HG03097 (cell line): Measurements from ENCODE around the gene TLE1.
"Not testable (repeated sequence)": the region's sequence is repeated elsewhere in the genome, so short reads cannot be mapped to it uniquely, and the experiment has no call there.

Source experiments
- ATAC-seq: cut with Tn5 transposase; IDR thresholded peaks from one replicate; pipeline ENCODE4 v1.9.1; 2021; ENCODE audit not compliant: unreplicated experiment, low FRiP score

TLE1 gene

DNA sequence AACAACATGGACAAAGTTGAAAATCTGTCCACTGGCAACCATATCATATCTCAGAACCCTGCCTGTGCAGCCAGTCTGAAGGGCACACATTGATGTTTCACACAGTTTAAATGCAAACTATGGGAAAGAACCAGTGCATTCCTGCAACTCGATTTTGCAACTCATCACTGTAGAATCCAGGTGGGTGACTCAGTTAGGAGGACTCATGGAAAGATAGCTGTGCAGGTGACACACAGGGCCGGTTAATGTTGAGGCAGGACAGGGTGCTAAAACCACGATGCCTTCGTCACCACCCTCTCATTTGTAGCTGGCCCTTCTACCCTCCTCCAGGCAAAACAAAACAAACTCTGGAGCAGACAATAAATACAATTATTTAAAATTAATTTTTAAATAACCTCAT is 62.8 kb downstream of the TLE1 start:
- ATAC-seq, result no peak

DNA sequence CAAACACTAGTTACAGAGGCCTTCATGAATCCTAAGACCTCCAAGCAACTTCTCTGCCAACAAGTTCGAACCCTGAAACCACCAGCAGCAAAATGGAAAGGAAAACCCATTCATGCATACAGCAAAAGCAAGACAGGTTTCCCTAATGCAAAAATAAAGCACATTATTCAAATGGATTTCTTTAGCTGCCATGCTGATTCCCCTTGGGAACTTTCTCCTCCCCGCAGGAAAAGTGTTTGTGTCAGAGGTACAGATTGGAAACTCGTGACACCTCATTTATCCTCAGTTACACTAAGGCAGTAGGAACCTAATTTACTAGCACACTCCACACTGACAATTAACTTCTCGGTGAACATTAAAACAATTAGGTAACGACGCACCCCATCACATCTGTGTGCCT is 63.4 kb downstream of the TLE1 start:
- no peak for ATAC-seq

DNA sequence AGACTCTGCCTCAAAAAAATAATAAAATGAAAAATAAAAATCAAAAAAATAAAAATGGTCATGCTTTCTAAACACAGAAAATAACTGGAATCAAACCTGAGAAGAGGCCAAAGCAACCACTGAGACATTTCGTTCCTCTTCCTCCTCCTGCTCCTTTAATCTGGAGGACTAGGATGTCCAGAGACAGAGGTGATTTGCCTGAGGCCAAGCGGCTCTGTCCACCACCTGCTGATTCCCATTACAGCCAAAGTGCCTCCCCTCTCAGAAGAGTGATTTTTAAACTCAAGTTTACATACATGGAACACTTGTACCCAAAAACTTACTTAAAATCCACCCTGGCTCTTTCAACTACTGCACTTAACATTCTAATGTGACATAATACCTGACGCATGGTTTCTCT is 65.6 kb downstream of the TLE1 start:
- no peak for ATAC-seq

DNA sequence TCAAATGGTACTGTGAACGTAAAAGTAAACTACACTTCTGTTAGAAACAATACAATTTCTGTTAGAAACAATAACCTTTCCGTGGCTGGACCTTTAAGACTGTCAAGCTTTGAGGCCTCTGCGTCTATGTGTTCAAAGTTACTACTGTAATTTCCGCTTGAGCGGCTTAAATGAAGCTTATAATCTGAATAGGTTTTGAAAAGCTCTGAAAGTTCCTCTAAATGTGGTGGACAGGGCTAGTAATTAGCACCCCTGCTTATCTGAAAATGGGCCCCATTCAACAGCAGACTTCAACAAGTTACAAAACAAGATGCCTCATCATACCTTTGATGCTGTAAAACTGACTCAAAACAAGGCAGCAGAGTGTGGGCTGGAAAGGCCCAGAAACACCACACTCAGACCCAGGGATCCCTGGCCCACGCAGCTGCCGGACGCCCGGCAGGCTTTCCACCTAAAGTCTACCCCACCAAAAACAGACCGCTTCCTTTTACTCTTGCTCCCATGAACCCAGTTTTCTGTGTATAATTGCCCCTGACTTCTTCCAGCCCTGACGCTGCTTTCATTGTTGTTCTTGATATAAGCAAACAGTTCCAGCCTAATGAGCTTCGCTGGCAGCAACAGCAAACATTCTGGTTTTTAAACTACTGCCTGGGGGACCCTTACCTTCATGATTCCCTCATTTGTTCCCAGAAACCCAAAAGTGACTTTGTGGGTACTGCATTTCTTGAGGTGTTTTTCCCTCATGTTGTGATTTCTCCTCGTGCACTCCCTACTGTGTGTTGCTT is 66.7 kb downstream of the TLE1 start:
- no peak for ATAC-seq

DNA sequence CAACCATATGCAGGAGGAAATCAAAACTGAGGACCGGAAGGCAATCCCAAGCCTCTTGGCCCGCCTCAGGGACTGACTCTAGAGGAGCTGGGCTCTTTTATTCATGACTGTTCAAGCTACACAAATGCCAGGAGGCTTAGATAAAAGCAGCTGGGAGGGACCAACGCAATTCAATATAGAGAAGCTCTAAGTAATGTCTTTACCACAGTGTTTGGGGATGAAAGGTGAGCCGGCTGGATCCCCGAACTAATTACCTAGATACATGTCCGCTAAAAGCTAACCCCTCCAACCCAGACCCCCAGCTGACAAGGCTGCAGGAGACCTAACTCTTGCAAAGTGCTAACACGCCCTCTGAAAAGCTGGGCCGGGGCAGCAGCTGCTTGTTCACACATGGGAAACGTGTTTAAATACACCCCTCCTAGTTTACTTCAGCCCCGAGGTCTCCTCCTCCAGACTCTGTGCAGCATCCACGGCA is 67.5 kb downstream of the TLE1 start:
- no peak for ATAC-seq

DNA sequence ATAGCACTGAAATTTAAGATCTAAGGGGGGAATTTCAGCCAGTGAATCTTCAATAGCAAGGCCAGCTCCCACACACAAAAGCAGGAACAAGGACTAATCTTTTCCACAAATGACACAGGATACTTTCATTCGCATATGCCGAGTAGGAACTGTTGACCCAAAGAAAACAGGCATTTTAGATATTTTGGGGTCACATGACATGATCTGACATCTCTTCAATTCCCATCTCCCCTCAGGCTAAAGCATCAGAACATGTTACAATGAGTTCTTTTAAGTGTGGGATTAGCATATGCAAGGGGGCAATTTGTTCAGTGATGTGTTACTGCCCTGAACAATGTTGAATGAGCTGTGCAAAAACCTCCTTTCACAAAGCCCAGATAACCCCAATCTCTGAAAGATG is 68.2 kb downstream of the TLE1 start:
- no peak for ATAC-seq

DNA sequence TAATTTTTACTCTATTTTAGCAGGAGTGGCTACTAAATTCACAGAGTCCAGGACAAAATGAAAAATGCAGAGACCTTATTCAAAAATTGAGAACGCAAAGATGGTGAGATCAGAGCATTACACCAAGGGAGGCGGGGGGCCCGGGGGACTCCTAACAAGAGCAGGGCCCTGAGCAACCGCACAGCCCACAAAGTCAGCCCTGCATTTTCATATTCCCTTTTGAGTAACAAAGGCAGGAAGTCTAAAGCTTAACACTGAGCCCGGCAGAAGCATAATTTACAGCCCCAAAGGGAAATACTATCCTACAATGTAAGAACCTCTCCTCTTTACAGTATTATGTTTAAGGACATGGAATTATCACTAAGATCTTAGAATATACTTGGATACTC is 69.4 kb downstream of the TLE1 start:
- ATAC-seq, result no peak

DNA sequence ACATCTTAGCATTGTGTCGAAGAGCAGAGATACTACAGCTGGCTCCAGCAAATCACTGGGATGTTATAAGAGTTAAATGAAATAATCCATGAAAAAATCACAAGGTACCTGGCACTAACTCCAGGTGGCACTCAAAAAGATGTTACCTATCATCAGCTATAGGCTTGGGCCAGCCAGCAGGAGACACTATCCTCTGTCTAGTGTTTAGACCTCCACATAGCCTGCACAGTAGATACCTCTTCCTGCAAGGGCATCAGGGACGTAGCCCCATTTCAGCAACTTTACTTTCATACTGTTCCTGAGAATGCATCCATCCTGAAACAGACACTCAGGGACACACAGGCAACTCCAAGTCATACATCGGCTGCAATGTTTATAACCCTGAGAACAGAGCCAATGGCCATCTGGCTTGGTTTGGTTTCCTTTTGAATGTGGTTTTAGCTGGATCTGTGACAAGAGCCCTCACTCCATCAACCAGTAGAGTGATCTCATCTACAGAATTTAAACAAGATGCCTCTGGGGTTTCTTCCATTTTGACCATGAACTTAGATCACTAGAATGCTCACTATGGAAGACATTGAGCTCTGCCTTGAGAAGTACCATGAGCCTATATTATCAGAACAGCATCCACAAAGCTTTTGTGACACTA is 69.9 kb downstream of the TLE1 start:
- no peak for ATAC-seq

DNA sequence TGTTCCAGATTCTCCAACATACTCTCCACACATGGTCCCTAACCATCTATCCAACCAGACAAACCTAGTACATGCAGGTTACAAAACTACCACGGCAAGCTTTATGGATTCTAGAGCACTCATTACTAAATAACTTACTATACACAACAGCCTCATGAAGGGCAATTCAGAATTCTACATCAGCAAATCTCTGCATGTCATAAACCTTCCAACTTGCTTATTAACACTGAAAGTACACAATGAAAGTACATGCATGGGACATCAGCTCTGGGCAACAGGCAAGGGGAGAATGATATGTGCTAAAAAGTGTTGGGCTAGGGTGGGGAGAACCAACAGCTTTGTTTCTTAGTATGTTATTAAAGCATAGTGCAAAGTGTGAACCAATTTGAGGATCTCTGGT is 70.4 kb downstream of the TLE1 start:
- no peak for ATAC-seq

DNA sequence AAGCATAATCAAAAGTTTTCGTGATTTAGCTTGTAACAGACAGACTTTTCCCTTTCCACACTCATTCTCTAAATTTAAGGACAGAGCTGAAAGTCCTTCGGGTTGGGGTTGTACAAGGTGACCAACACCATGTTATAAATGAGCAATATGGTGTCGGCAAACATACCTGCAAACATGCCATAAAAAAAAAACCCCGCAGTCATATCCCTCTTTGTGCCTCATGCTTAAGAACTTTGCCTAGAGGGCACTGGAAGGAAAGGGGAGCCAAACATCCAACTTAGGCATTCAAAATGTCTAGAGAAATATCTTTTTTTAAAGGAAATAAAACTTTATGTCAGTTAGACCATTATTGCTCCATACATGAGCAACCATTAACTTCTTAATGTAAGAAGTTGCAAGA is 73.2 kb downstream of the TLE1 start:
- no peak for ATAC-seq

DNA sequence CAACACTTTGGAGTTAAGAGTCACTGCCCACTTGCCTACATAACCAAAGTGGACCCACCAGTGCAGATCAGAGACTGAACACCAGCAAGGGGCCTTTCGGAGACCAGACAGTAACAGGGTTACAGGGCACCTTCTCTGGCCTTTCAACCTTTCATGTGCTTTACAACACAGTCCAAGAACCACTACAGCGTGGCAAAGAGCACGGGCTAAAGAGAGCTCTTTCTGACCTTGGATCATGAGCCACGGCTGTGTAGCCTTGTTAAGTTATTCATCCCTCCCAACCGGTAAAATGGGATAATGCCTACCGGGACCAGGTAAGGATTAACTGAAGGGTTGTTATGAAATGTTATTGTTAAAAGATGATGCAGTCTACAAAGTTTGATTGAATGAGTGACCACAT is 75.0 kb downstream of the TLE1 start:
- no peak for ATAC-seq

DNA sequence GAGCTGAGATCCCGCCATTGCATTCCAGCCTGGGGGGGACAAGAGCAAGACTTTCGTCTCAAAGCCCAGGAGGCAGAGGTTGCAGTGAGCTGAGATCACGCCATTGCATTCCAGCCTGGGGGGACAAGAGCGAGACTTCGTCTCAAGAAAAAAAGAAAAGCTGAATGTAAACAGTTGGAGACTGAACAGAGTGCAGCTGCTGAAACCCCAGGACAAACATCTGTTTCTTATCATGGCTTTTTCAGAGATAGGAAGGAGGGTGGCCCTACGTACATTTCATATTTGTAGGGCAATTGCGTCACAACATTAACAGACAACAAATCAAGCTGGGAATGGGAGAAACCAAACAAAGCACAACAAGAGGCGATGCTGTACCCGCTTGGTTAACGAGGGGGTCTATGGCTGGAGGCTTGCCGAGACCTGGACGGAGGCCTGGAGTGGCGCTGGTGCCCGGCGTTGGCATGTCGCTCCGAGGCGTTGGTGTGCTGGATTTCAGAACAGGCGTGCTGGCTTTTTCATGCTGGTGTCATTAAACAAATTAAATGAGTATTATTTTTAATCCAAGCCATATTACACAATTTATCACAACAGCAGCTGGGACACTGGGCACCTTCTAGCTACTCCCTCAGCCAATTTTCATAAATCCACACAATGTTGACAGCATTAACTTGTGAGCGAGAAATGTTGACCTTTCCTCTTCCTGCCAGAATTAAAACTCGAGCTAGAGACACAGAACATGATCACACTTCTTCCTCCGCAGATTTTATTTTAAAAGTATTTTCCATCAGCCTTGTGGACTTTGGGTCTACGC is 76.1 kb downstream of the TLE1 start:
- ATAC-seq, result no peak

DNA sequence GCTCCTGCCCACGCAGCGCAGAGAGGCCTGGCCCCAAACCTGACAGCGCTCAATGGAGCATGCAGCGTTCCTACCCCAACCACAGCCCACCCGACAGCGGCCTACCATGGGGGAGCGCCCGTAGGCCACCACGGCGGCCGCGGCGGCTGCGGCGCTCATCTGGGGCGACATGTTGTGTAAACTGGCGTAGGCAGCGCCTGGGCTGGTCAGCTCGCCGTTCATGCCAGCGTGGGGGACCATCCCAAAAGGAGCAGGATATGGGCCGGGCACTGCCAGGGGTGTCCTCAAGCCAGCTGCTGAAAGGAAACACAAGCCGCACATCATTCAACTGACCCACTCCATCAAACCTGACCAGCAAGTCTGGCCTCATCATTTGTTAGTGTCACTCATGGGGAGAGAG is 77.7 kb downstream of the TLE1 start:
- ATAC-seq, result no peak

DNA sequence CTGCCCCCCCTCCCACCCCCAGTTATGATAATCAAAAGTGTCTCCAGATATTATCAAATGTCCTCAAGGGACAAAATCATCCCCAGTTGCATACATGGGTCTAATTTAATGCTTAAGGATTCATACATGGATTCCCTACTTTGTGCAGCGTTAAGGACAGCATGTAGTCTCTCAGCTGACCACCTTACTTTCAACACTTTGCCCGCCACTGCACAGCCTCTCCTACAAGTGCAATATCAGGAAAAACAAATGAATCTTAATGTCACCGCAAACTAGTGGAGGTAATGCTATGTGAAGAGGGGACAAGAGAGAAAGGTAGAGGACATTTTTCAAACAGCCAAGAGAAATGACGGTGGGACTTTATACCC is 78.6 kb downstream of the TLE1 start:
- no peak for ATAC-seq

DNA sequence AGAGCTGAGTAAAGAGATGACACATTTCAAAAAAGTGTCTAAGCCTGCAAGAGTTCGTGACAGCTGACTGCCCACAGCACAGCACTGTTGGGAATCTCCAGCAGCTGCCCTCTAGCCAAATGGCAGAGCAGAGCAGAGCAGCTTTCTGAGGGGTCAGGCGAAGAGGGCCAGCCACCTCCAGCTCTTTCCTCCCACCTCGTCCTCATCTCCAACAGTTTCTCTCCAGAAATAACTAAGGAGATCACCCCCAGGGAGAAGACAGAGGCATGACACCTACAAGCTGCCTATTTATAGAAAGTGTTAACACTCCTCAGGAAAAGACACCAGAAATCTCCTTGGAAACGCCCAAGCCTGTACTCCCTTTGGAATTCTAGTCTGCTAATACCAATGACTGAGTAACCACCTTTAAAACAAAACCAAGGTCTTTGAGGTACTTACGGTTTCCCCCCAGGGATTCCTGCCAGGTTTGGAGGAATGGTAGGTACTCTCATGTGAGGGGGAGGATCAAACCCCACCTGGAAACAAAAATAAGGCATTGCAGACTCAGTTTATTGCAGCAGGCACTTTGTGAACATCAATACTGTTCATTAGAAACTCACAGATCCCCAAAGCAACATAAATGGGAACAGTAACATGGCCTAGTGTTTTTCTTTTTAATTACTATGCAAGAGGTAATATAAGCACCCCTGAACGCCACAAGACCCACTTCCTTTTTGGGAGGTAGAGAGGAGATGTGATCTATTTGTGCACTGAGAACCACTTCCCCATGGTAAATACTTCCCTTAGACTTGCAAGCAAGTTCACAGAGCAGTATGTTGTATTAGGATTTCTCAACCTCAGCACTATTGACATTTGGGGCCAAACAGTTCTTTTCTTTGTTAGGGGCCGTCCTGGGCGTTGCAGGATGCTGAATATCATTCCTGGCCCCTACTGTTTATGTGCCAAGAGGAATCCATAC is 79.3 kb downstream of the TLE1 start:
- ATAC-seq, result no peak

DNA sequence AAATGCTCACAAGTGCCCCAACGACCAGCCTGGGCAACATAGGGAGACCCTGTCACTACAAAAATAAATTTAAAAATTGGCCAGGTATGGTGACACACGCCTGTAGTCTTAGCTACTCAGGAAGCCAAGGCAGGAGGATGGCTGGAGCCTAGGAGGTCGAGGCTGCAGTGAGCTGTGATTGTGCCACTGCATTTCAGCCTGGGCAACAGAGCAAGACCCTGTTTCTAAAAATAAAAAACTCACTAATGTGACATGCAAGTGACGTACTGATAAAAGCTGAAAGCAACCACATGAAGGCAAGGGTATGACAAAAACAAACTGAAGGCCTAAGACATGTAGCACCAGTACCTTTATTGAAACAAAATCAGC is 81.1 kb downstream of the TLE1 start:
- no peak for ATAC-seq

DNA sequence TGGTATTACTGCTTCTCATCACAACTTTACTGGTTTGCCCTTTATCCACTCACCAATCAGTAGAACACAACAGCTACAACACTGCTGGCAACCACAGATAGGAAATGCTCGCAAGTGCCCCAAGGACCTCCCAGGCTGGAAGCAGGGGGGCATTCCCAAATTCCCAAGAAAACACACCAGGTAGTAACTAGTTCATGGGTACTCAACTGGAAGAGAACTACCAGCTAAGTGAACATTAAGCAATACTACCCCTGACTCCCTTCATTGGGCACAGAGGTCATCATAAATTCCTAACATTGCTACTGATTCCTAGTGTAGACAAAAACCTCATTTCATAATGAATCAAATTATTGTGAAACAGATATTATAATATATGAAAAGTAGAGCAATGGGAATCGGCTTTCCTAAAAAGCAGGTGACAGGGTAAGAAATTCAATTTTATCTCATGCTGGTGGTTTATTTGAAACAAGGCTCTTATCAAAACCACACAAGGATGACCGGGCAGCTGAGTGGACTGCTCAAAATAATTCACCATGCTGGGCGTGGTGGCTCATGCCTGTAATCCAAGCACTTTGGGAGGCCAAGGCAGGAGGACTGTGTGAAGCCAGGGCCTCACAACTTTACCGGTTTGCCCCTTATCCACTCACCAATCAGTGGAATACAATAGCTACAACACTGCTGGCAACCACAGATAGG is 81.6 kb downstream of the TLE1 start:
- no peak for ATAC-seq

DNA sequence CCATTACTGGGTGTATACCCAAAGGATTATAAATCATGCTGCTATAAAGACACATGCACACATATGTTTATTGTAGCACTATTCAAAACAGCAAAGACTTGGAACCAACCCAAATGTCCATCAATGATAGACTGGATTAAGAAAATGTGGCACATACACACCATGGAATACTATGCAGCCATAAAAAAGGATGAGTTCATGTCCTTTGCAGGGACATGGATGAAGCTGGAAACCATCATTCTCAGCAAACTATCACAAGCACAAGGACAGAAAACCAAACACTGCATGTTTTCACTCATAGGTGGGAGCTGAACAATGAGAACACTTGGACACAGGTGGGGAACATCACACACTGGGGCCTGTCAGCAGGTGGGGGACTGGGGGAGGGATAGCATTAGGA is 83.1 kb downstream of the TLE1 start:
- not testable (repeated sequence) for ATAC-seq

DNA sequence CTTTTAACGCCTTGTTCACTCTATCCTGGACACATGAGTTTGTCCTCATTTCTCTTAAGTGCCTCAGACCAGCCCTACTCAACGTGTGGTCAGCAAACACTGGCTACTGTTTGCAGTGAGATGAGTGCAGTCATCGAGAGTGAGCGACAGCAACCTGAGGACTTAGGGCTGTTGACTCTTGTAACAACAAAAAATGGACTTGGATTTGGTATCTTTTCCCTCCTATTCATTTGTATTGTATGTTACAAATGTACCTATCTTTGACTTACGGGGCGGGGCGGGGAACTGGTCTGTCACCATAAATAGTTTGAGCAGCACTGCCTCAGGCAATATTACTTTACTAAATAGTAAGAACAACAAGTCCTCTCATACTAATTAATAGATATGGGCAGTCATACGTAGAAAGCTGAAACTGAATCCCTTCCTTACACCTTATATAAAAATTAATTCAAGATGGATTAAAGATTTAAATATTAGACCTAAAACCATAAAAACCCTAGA is 84.1 kb downstream of the TLE1 start:
- no peak for ATAC-seq
